Smooth muscle cell (in vitro differentiated cells): ENCODE data around the gene KIF5C. TPM values are rescaled to one million over a fixed set of nuclear protein-coding genes. Genes with fewer than 3 reads are reported as not detected.
A peak's percentile ranks its signal among the peaks of the same experiment; 100 is the strongest.

Source experiments
- DNase-seq: peaks from one replicate; lab custom pipeline; 2025; ENCODE audit not compliant: unreplicated experiment; lab: John Stamatoyannopoulos, UW
- H2AFZ ChIP-seq: fragments of 200-600 bp; sonication (generic); 2 replicates; pipeline ENCODE4 v1.6.0; 2016; ENCODE audit warnings: antibody characterized with exemption, low read depth, mild to moderate bottlenecking
- H3F3A ChIP-seq: fragments of 200-600 bp; sonication (generic); 2 replicates; pipeline ENCODE4 v1.6.0; 2017; ENCODE audit warnings: antibody characterized with exemption, low read depth
- H3K27ac ChIP-seq: fragments of 200-600 bp; sonication (generic); 2 replicates; pipeline ENCODE4 v1.5.1; 2016; ENCODE audit warnings: low read depth, mild to moderate bottlenecking
- H3K27me3 ChIP-seq: fragments of 200-600 bp; sonication (generic); 2 replicates; pipeline ENCODE4 v1.6.1; 2016; ENCODE audit warnings: low read depth, mild to moderate bottlenecking
- H3K36me3 ChIP-seq: fragments of 200-600 bp; sonication (generic); 2 replicates; pipeline ENCODE4 v1.5.1; 2016; ENCODE audit warnings: low read depth
- H3K4me1 ChIP-seq: fragments of 200-600 bp; sonication (generic); 2 replicates; pipeline ENCODE4 v1.5.1; 2016; ENCODE audit warnings: low read depth
- H3K4me2 ChIP-seq: fragments of 200-600 bp; sonication (generic); 2 replicates; pipeline ENCODE4 v1.6.0; 2016; ENCODE audit warnings: mild to moderate bottlenecking
- H3K4me3 ChIP-seq: fragments of 200-600 bp; sonication (generic); 2 replicates; pipeline ENCODE4 v1.5.1; 2016; ENCODE audit warnings: mild to moderate bottlenecking
- H3K79me2 ChIP-seq: fragments of 200-600 bp; sonication (generic); 2 replicates; pipeline ENCODE4 v1.6.0; 2016; ENCODE audit warnings: low read depth, mild to moderate bottlenecking
- H3K9ac ChIP-seq: fragments of 200-600 bp; sonication (generic); 2 replicates; pipeline ENCODE4 v1.6.0; 2016; ENCODE audit warnings: low read depth
- H3K9me3 ChIP-seq: fragments of 200-600 bp; sonication (generic); replicated peaks from 2 replicates; pipeline ENCODE4 v1.5.1; 2016; ENCODE audit warnings: low read depth
- H4K20me1 ChIP-seq: fragments of 200-600 bp; sonication (generic); 2 replicates; pipeline ENCODE4 v1.6.0; 2016; ENCODE audit warnings: low read depth
- WGBS: methylation state at CpG from one replicate; pipeline ENCODE4 v1.1.7; 2016; ENCODE audit warnings: low lambda C conversion rate; 5-methylcytosine and 5-hydroxymethylcytosine counted together
- polyA plus RNA-seq: library from polyadenylated mRNA; unstranded; fragments of >200 nt; fragmentation: Nextera tagmentation; extraction: Ambion mirVana; gene quantifications from 2 replicates; pipeline ENCODE4 v1.2.1, GENCODE V29; 2016
- small RNA-seq: library from RNA; depleted of rRNA; stranded (forward); fragments of <200 nt; gene quantifications from one replicate; pipeline ENCODE3, GENCODE V24; 2014
- total RNA-seq: library from RNA; depleted of rRNA; stranded (reverse); fragments of >200 nt; gene quantifications from 2 replicates; pipeline ENCODE4 v1.2.3, GENCODE V29; 2014
- TF ChIP-seq, protein P1 (sequence below): fragments of 200-600 bp; sonication (generic); IDR thresholded peaks from 2 replicates; pipeline ENCODE4 v1.5.1; 2017; ENCODE audit warnings: borderline replicate concordance, mild to moderate bottlenecking, antibody characterized with exemption; ENCODE audit not compliant: insufficient read depth, poor library complexity, severe bottlenecking

KIF5C gene
- total and polyA plus RNA-seq, 2 experiments from 2014 or later: 0.09 to 1.4 TPM

DNA sequence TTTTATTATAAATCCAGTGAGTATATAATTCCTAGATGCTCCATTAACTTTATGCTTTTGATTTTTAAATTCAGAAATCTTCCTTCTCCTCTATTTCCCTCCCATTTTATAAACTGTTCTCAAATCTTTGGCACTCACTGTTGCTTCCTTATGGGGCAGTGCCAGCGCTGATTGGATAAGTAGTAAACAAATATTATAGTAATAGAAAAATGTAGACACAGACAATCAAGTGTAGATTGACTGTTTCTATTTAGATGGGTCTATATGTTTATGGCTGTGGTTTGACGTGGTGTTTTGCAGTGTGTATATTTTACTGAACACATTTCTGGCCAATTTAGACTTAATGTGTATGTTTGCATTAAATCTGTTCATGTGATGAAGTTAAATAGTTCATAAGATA lies 200.1 kb downstream of the KIF5C start:
- no peaks in the 10 kb centered on the region for H3K9me3 ChIP-seq
- H3K27me3 ChIP-seq: no peaks in the 10 kb centered on the region
- no peak overlapping the region for H3K4me2 ChIP-seq
- peaks cover 27% of the 10 kb centered on the region for H3K4me1 ChIP-seq
- H3K36me3 ChIP-seq: no peaks in the 10 kb centered on the region
- H3K4me3 ChIP-seq: no peak overlapping the region
- DNase-seq: no peak
- H3K27ac ChIP-seq: no peak overlapping the region
- H3K9ac ChIP-seq: no peak overlapping the region
- TF ChIP-seq, protein P1, sequence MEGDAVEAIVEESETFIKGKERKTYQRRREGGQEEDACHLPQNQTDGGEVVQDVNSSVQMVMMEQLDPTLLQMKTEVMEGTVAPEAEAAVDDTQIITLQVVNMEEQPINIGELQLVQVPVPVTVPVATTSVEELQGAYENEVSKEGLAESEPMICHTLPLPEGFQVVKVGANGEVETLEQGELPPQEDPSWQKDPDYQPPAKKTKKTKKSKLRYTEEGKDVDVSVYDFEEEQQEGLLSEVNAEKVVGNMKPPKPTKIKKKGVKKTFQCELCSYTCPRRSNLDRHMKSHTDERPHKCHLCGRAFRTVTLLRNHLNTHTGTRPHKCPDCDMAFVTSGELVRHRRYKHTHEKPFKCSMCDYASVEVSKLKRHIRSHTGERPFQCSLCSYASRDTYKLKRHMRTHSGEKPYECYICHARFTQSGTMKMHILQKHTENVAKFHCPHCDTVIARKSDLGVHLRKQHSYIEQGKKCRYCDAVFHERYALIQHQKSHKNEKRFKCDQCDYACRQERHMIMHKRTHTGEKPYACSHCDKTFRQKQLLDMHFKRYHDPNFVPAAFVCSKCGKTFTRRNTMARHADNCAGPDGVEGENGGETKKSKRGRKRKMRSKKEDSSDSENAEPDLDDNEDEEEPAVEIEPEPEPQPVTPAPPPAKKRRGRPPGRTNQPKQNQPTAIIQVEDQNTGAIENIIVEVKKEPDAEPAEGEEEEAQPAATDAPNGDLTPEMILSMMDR: no peak
- H3F3A ChIP-seq: no peaks in the 10 kb centered on the region
- no peaks in the 10 kb centered on the region for H3K79me2 ChIP-seq
- no peak overlapping the region for H2AFZ ChIP-seq
- H4K20me1 ChIP-seq: no peaks in the 10 kb centered on the region
- WGBS: 90% methylated on average over 2 of the region's 2 CpGs

DNA sequence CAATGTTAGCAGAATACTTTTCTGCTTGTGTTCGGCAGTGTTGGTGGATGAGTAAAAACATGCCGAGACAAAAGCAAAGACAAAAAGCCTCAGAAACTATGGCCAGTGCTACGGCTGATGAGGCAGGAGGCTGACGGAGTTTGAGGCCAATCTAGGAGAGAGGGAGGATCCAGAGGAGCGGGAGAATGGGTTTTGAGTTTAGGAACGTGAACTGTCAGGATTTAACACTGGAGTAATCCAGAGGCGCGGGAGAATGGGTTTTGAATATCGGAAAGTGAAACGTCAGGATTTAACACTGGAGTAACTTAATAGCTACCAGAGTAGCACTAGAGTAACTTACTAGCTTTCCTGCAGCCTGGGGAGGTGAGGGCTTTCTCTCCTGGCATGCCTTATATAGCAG lies 200.8 kb downstream of the KIF5C start:
- 40% methylated on average over 10 of the region's 10 CpGs for WGBS

More for the DNA sequence above, 200.8 kb downstream of the KIF5C start:
- Histone ChIP-seq H2AFZ (peak overlapping the region; percentile 76), H3K27ac (no peak overlapping the region), H3K27me3 (no peaks in the 10 kb centered on the region), H3K4me3 (peak overlapping the region; percentile 22), H3K36me3 (no peaks in the 10 kb centered on the region), H3F3A (no peaks in the 10 kb centered on the region), H4K20me1 (no peaks in the 10 kb centered on the region), H3K9ac (no peak overlapping the region), H3K4me2 (peak overlapping the region; percentile 72), H3K4me1 (peaks cover 28% of the 10 kb centered on the region), H3K9me3 (no peaks in the 10 kb centered on the region), H3K79me2 (no peaks in the 10 kb centered on the region)
- TF ChIP-seq, protein P1: no peak
- DNase-seq: no peak

Small RNA genes within 50 kb of the gene (small RNA-seq; reads per million reads assigned to genes)
- gene RNU2-9P (not detected), gene UBBP3 (not detected)

Other genes starting within 250 kb of the KIF5C start
- 26.7 and 28.2 TPM in 2 replicates for gene EPC2, start 230.5 kb upstream of the KIF5C start, total RNA-seq
- gene EPC2, start 230.5 kb upstream of the KIF5C start, polyA plus RNA-seq: 2.7 and 5.1 TPM in 2 replicates
- gene LYPD6B, start 163.5 kb downstream of the KIF5C start, total RNA-seq: 10.6 and 19.4 TPM in 2 replicates
- 4.9 and 21.6 TPM in 2 replicates for gene LYPD6B, start 163.5 kb downstream of the KIF5C start, polyA plus RNA-seq